Hair follicle dermal papilla cell (primary cell): ENCODE data around the gene CACNB3. TPM values are rescaled to one million over a fixed set of nuclear protein-coding genes. Genes with fewer than 3 reads are reported as not detected.

ENCODE experiments used
- small RNA-seq: library from RNA; depleted of rRNA; stranded (forward); fragments of <200 nt; gene quantifications from one replicate; pipeline ENCODE3, GENCODE V24; 2012
- total RNA-seq: library from RNA; depleted of rRNA; stranded (reverse); fragments of >200 nt; gene quantifications from 2 replicates; pipeline ENCODE4 v1.2.3, GENCODE V29; 2012

Gene CACNB3
- total RNA-seq: 20.2 and 21.6 TPM in 2 replicates

DNA sequence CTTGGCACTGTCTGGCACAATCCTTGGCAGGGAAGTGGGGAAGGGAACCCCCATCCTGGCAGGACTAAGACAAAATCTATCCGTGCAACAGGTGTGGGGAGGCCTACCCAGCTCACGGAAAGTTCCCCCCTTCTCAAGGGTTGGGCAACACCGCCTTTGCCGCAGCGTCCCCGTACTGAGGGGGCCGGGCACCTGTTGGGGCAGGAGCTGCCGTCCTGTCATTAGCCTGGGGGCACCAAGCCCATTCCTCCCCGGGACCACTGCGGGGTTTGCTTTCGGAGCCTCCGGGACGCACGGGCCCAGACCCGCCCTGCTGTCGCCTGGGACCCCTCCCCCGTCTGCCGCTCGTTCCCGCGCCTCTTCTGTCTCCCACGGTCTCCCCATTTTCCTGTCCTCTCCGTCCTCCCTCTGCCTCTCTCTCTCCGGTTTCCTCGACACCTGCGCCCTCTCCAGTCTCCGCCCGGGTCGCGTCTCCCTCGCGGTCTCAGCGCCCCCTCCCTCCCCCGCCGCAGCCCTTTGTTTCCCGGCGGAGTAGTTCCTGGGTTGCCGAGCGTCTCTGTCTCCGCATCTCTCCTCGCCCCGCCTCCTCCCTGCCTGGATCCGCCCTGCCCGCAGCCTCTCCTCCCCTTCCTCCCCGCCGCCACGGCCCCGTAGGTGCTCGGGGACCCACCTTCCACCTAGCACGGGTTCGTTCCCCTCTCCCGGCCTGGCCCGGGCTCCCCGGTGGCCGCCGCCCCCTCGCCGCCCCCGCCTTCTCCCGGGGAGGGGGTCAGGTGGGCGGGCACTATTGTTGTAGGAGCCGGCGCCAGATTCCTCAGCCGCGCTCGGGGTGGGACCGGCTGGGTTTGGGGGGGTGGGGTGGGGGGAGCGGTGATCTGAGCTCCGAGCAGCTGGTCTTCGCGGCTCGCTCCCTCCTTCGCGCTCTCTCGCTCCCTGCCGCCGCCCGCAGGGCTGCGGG is at the start of gene CACNB3:
TSS of gene CACNB3 (plus strand) at position 624 of the 958 bp plus-strand sequence. CDS start 434 bp downstream, outside the sequence.

GRCh38 chr12:48788854-48789775 is 29.2 kb upstream of the CACNB3 start, which contains the start of gene ADCY6:
Gene ADCY6 (minus strand): TSS chr12:48789089. CDS start chr12:48783434, 5,655 bp downstream.

DNA sequence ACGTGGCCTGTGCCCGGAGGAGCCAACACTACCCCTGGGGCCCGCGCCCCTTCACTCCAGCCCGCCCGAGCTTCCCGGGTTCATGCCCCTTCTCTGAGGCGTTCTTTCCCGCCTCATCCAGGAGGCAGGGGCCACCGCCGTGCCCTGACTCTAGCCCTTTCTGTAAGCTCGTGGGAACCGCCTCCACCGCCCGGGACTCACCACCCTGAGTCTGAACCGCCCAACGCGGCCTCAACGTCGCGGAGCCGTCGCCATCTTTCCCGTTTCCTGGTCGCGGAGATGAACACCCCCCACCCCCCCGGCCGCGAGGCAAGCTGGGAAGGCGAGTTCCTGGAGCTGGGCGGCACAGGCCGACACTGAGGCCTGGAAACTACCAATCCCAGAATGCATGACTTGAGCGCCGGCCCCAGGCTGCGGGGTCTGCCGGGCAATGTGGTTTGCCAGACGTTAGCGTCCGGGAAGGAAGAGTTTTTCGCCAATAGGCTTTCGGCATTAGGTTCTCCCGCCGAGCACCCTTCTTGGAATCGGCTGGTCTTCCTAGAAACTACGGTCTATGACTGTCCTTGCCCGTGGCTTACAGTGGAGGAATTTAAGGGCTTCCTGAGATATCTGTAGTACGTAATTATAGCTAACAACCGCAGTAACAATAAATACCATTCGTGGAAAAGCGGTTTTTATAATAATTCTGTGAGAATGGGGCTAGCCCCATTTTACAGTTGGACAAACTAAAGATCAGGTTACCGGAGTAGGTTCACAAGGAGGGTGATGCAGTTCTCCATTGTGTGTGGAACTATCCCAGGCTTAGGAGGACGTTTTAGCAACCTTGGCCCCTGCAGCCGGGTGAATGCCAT is 33.8 kb downstream of the CACNB3 start, which contains the start of gene DDX23:
TSS of gene DDX23 (minus strand) at position 281 of the 851 bp plus-strand sequence. CDS start 6,381 bp downstream, outside the sequence.

GRCh38 chr12:48865281-48866051 is 47.2 kb downstream of the CACNB3 start, which contains the start of gene RND1:
Gene RND1 (minus strand): TSS chr12:48865870. CDS start chr12:48865767, 103 bp downstream.

Small RNA genes within 50 kb of the gene (small RNA-seq; reads per million reads assigned to genes)
- gene MIR4701 (not detected), gene RF00019 (not detected)

Other genes starting within 250 kb of the CACNB3 start
- gene LALBA, start 248.4 kb upstream of the CACNB3 start, total RNA-seq: 0.24 TPM in 1 of 2 replicates, not detected in the other
- gene KANSL2, start 136.3 kb upstream of the CACNB3 start, total RNA-seq: 40.3 and 44.5 TPM in 2 replicates
- 30.8 and 34.2 TPM in 2 replicates for gene CCNT1, start 101.8 kb upstream of the CACNB3 start, total RNA-seq
- gene ADCY6, start 29.4 kb upstream of the CACNB3 start, total RNA-seq: 34.9 and 52.2 TPM in 2 replicates
- gene DDX23, start 33.7 kb downstream of the CACNB3 start, total RNA-seq: 45.2 and 54.8 TPM in 2 replicates
- gene RND1, start 47.4 kb downstream of the CACNB3 start, total RNA-seq: 0.16 TPM in 1 of 2 replicates, not detected in the other
- gene FKBP11, start 107.0 kb downstream of the CACNB3 start, total RNA-seq: 15.9 and 16.7 TPM in 2 replicates
- gene ARF3, start 139.0 kb downstream of the CACNB3 start, total RNA-seq: 54.5 and 61.6 TPM in 2 replicates
- 0.16 TPM in 1 of 2 replicates, not detected in the other for gene WNT10B, start 153.2 kb downstream of the CACNB3 start, total RNA-seq
- not detected in 2 replicates for gene WNT1, start 159.8 kb downstream of the CACNB3 start, total RNA-seq
- 0.12 and 0.16 TPM in 2 replicates for gene DDN, start 180.9 kb downstream of the CACNB3 start, total RNA-seq
- gene PRKAG1, start 200.3 kb downstream of the CACNB3 start, total RNA-seq: 74.5 and 87.3 TPM in 2 replicates
- 39.2 and 40.6 TPM in 2 replicates for gene KMT2D, start 242.3 kb downstream of the CACNB3 start, total RNA-seq